Subcutaneous abdominal adipose tissue (tissue), 5 donors: ENCODE data around the gene ASPG.

Source experiments
- H3K27ac ChIP-seq: one replicate; pipeline ENCODE4 v1.7.0; 2013; ENCODE audit warnings: low read depth, mild to moderate bottlenecking, inconsistent platforms, low read length, moderate library complexity
- H3K27me3 ChIP-seq, 5 donors: one replicate each; pipeline ENCODE4 v1.7.0; 2013; ENCODE audit warnings: low read length in 5 of 5, inconsistent platforms in 1 of 5; ENCODE audit not compliant: control insufficient read depth in 5 of 5, insufficient read depth in 4 of 5
- H3K36me3 ChIP-seq, 5 donors: one replicate each; pipeline ENCODE4 v1.7.0; 2013; ENCODE audit warnings: low read length in 5 of 5; ENCODE audit not compliant: control insufficient read depth in 5 of 5, insufficient read depth in 5 of 5
- H3K4me1 ChIP-seq, 5 donors: one replicate each; pipeline ENCODE4 v1.7.0; 2013; ENCODE audit warnings: low read length in 5 of 5, mild to moderate bottlenecking in 3 of 5, moderate library complexity in 1 of 5; ENCODE audit not compliant: control insufficient read depth in 5 of 5, insufficient read depth in 5 of 5
- H3K4me3 ChIP-seq, 5 donors: one replicate each; pipeline ENCODE4 v1.7.0; 2013; ENCODE audit warnings: low read length in 5 of 5, low read depth in 1 of 5
- H3K9ac ChIP-seq, 5 donors: one replicate each; pipeline ENCODE4 v1.7.0; 2013; ENCODE audit warnings: low read length in 5 of 5, mild to moderate bottlenecking in 4 of 5, moderate library complexity in 3 of 5
- H3K9me3 ChIP-seq, 5 donors: one replicate each; pipeline ENCODE4 v1.7.0; 2013; ENCODE audit warnings: low read length in 5 of 5; ENCODE audit not compliant: control insufficient read depth in 5 of 5
- donor health status: healthy.
- donor health status: healthy.
- donor health status: healthy.
- donor health status: healthy.
- donor health status: healthy.

ASPG gene

GRCh38 chr14:104085032-104085888, at the start of gene ASPG:
ASPG (plus strand) TSS chr14:104085700; CDS start chr14:104085771, 71 bp downstream.
- Histone ChIP-seq H3K9ac (no peak within 1 kb of the TSS), H3K36me3 (no peaks in the 10 kb centered on the region), H3K27me3 (peaks cover 39 to 49% (median 43%) of the 10 kb centered on the region in 5 donors), H3K4me1 (peaks cover 0 to 30% (median 14%) of the 10 kb centered on the region in 5 donors), H3K4me3 (peak within 1 kb of the TSS in 1 of 5 donors; percentile 24), H3K27ac (no peak within 1 kb of the TSS), H3K9me3 (peaks cover 0 to 2% (median 0%) of the 10 kb centered on the region in 5 donors)

- Histone ChIP-seq H3K9ac (no peak overlapping the region), H3K36me3 (no peaks in the 10 kb centered on the region), H3K4me1 (no peaks in the 10 kb centered on the region), H3K27me3 (peaks cover 10 to 26% (median 18%) of the 10 kb centered on the region in 5 donors), H3K4me3 (no peak overlapping the region), H3K9me3 (no peaks in the 10 kb centered on the region), H3K27ac (no peak overlapping the region)
These were observed 49.3 kb upstream of the ASPG start for GRCh38 chr14:104036212-104036611.

GRCh38 chr14:104037074-104037473, 48.4 kb upstream of the ASPG start:
- H3K9ac ChIP-seq: no peak overlapping the region
- no peaks in the 10 kb centered on the region for H3K36me3 ChIP-seq
- no peaks in the 10 kb centered on the region for H3K4me1 ChIP-seq
- no peak overlapping the region for H3K4me3 ChIP-seq
- H3K27me3 ChIP-seq: peaks cover 10 to 26% (median 18%) of the 10 kb centered on the region in 5 donors
- no peaks in the 10 kb centered on the region for H3K9me3 ChIP-seq
- no peak overlapping the region for H3K27ac ChIP-seq

- H3K27me3 ChIP-seq: peaks cover 10 to 26% (median 18%) of the 10 kb centered on the region in 5 donors
- H3K9me3 ChIP-seq: no peaks in the 10 kb centered on the region
- no peak overlapping the region for H3K4me3 ChIP-seq
- no peaks in the 10 kb centered on the region for H3K36me3 ChIP-seq
- no peak overlapping the region for H3K9ac ChIP-seq
- H3K27ac ChIP-seq: no peak overlapping the region
- H3K4me1 ChIP-seq: no peaks in the 10 kb centered on the region
These were observed 47.6 kb upstream of the ASPG start for GRCh38 chr14:104037903-104038302.

GRCh38 chr14:104039214-104039613, 46.3 kb upstream of the ASPG start:
- no peak overlapping the region for H3K9ac ChIP-seq
- no peak overlapping the region for H3K4me3 ChIP-seq

GRCh38 chr14:104040539-104040938, 45.0 kb upstream of the ASPG start:
- Histone ChIP-seq H3K4me3 (no peak overlapping the region), H3K4me1 (no peaks in the 10 kb centered on the region), H3K27ac (no peak overlapping the region), H3K9ac (no peak overlapping the region), H3K27me3 (peaks cover 4 to 22% (median 13%) of the 10 kb centered on the region in 5 donors), H3K9me3 (no peaks in the 10 kb centered on the region), H3K36me3 (no peaks in the 10 kb centered on the region)

More at GRCh38 chr14:104039214-104039613, 46.3 kb upstream of the ASPG start:
- H3K4me1 ChIP-seq: no peaks in the 10 kb centered on the region
- no peak overlapping the region for H3K27ac ChIP-seq
- H3K27me3 ChIP-seq: peaks cover 7 to 26% (median 16%) of the 10 kb centered on the region in 5 donors
- H3K36me3 ChIP-seq: no peaks in the 10 kb centered on the region
- H3K9me3 ChIP-seq: no peaks in the 10 kb centered on the region

- Histone ChIP-seq H3K27ac (no peak overlapping the region), H3K9me3 (no peaks in the 10 kb centered on the region), H3K4me3 (no peak overlapping the region), H3K36me3 (no peaks in the 10 kb centered on the region), H3K27me3 (peaks cover 4 to 22% (median 13%) of the 10 kb centered on the region in 5 donors), H3K4me1 (no peaks in the 10 kb centered on the region), H3K9ac (no peak overlapping the region)
These were observed 43.9 kb upstream of the ASPG start for GRCh38 chr14:104041430-104042104.

- Histone ChIP-seq H3K9me3 (no peaks in the 10 kb centered on the region), H3K27me3 (peaks cover 0 to 12% (median 9%) of the 10 kb centered on the region in 5 donors), H3K27ac (no peak overlapping the region), H3K4me1 (no peaks in the 10 kb centered on the region), H3K4me3 (no peak overlapping the region), H3K36me3 (no peaks in the 10 kb centered on the region), H3K9ac (no peak overlapping the region)
These were observed 41.5 kb upstream of the ASPG start for GRCh38 chr14:104044016-104044415.

- H3K4me3 ChIP-seq: no peak overlapping the region
- no peaks in the 10 kb centered on the region for H3K36me3 ChIP-seq
- H3K9me3 ChIP-seq: peaks cover 0 to 3% (median 0%) of the 10 kb centered on the region in 5 donors
- H3K27me3 ChIP-seq: peaks cover 0 to 9% (median 3%) of the 10 kb centered on the region in 5 donors
- H3K9ac ChIP-seq: no peak overlapping the region
- no peak overlapping the region for H3K27ac ChIP-seq
- no peaks in the 10 kb centered on the region for H3K4me1 ChIP-seq
These were observed 37.7 kb upstream of the ASPG start for GRCh38 chr14:104047761-104048160.
